Muscle of leg (tissue), 11 donors: Measurements from ENCODE around the gene SMAD6. TPM values are rescaled to one million over a fixed set of nuclear protein-coding genes. Genes with fewer than 3 reads are reported as not detected.
"Not testable (repeated sequence)": the region's sequence is repeated elsewhere in the genome, so short reads cannot be mapped to it uniquely, and the experiment has no call there.

Experiments used
- DNase-seq: peaks from one replicate; pipeline ENCODE4 v3.0.0; 2013
- H3K27ac ChIP-seq: one replicate; pipeline ENCODE4 v1.5.1; 2013; ENCODE audit warnings: mild to moderate bottlenecking, low read length, control low read depth
- H3K27me3 ChIP-seq: one replicate; pipeline ENCODE4 v1.6.1; 2013; ENCODE audit warnings: low read length; ENCODE audit not compliant: control insufficient read depth, insufficient read depth
- H3K36me3 ChIP-seq: one replicate; pipeline ENCODE4 v1.6.1; 2013; ENCODE audit warnings: low read length; ENCODE audit not compliant: control insufficient read depth, insufficient read depth
- H3K4me1 ChIP-seq: one replicate; pipeline ENCODE4 v1.6.1; 2013; ENCODE audit warnings: low read length; ENCODE audit not compliant: control insufficient read depth, insufficient read depth
- H3K4me3 ChIP-seq: one replicate; pipeline ENCODE4 v1.5.1; 2013; ENCODE audit warnings: low read length, control low read depth
- H3K9me3 ChIP-seq: replicated peaks from 2 replicates; pipeline ENCODE4 v1.6.1; 2013; ENCODE audit warnings: low read depth, low read length; ENCODE audit not compliant: control insufficient read depth
- WGBS: methylation state at CpG from one replicate; pipeline ENCODE4 v1.1.5; 2013; ENCODE audit warnings: missing lambda C conversion rate; ENCODE audit not compliant: insufficient coverage; 5-methylcytosine and 5-hydroxymethylcytosine counted together
- polyA plus RNA-seq, 8 donors: library from polyadenylated mRNA; unstranded; fragments of 120-200 nt; gene quantifications; one replicate each; pipeline versions ENCODE4 v1.2.1 to v1.2.3, GENCODE V29; 2013; ENCODE audit warnings: inconsistent platforms in 1 of 8, low replicate concordance in 1 of 8; ENCODE audit not compliant: insufficient read length in 8 of 8, insufficient read depth in 1 of 8
- total RNA-seq: library from RNA; stranded (reverse); fragments of 120-200 nt; gene quantifications from one replicate; pipeline ENCODE4 v1.2.4, GENCODE V29; 2013

The SMAD6 gene
- total and polyA plus RNA-seq, 9 donors = 2.3 to 8.3 (median 5.4) TPM

DNA sequence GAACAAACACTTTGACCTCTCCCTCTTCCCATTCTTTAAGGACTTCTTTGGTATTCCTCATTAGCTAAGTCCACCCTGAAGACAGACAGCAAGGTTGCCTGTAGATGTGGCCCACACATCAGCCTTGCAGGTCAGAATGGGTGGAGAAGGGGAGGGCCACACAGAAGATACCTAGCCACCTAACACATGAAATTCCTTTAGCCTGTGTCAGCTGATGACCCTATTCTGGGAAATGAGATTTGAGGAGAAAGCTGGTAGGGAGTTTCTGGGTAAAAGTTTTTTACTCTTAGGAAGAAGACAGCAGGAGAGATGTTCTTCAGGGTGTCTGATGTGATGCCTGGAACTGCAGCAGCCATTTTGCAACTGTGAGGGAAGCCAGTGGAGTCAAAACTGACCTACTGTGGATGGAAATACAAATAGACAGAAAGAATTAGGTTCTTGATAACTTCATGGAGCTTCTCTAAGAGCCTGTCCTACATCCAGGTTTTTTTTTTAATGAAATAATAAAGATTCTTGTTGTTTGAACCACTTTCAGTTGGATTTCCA, 17.8 kb upstream of the SMAD6 start:
- no peak for DNase-seq
- no peaks in the 10 kb centered on the region for H3K27me3 ChIP-seq
- H3K4me1 ChIP-seq = peaks cover 9% of the 10 kb centered on the region
- H3K4me3 ChIP-seq = no peak overlapping the region
- no peak overlapping the region for H3K27ac ChIP-seq
- H3K9me3 ChIP-seq = peaks cover 4% of the 10 kb centered on the region
- H3K36me3 ChIP-seq = no peaks in the 10 kb centered on the region

GRCh38 chr15:66685638-66686150, 16.3 kb upstream of the SMAD6 start:
- Histone ChIP-seq H3K4me3 (no peak overlapping the region), H3K4me1 (no peaks in the 10 kb centered on the region), H3K9me3 (peaks cover 4% of the 10 kb centered on the region), H3K36me3 (no peaks in the 10 kb centered on the region), H3K27me3 (no peaks in the 10 kb centered on the region), H3K27ac (no peak overlapping the region)
- WGBS = 88% methylated on average over 1 of the region's 5 CpGs
- DNase-seq = no peak

GRCh38 chr15:66690912-66691311, 11.1 kb upstream of the SMAD6 start:
- not testable (repeated sequence) for DNase-seq, H3K9me3 ChIP-seq, H3K27ac ChIP-seq, H3K4me1 ChIP-seq, H3K4me3 ChIP-seq, H3K27me3 ChIP-seq, H3K36me3 ChIP-seq
- WGBS = no CpG with 5 or more reads among the region's 7 CpGs

- Histone ChIP-seq H3K4me3 (no peak overlapping the region), H3K4me1 (no peaks in the 10 kb centered on the region), H3K27me3 (no peaks in the 10 kb centered on the region), H3K36me3 (no peaks in the 10 kb centered on the region), H3K27ac (no peak overlapping the region), H3K9me3 (no peaks in the 10 kb centered on the region)
- DNase-seq = no peak
Observed at GRCh38 chr15:66691727-66692126, 10.3 kb upstream of the SMAD6 start.

DNA sequence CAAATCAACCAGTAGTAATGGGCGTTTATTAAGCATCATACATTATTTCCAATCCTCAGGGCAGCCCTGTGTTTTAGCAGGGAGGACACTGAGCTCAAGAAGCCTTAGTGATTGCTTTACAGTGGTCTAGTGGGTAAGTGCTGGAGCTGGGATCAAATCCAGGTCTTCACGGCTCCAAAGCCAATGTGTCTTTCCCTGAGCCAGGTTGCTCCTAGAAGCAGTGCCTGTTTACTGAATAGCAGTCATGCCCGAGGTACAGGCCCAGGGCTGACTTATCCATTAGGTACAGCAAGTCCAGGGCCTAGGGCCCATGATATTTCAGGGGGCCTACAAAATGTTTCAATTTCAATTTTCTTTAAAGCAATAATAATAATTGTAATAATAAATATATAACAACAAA, 9.6 kb upstream of the SMAD6 start:
- 36% methylated on average over 1 of the region's 3 CpGs for WGBS
- Histone ChIP-seq H3K4me3 (no peak overlapping the region), H3K9me3 (no peaks in the 10 kb centered on the region), H3K27ac (peak overlapping the region; percentile 10), H3K4me1 (no peaks in the 10 kb centered on the region), H3K36me3 (no peaks in the 10 kb centered on the region), H3K27me3 (no peaks in the 10 kb centered on the region)
- peak; percentile 73 for DNase-seq

DNA sequence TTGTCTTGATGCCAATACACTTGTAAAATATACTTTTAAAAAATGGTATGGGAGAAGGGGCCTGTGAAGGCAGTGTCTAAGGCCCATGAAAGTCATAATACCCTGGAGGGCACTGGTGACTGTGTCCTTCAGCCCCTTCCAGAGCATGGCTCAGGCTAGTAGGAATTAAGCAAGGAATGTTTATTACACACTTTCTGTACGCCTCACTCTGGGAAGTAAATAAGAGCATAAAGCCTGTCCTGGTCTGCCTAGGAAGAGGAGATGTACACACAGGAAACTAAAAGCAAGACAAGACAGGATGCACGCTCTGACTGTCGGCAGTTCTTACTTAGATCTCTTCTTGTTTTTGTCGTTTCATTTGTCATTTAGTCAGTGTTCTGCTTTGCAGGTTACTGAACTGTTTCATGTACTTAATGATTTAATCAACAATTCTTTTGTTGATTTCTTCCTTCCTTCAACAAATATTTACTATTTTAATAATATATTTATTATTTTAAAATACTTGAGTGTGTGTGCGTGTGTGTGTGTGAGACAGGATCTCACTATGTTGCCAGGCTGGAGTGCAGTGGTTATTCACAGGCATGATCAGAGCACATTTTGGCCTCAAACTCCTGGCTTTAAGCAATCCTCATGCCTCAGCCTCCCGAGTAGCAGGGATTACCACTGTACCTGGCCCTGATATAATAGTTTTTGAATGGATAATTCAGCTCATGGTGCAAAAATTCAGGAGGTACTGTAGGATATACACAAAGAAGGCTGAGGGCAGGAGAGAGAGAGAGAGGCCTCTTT, 9.0 kb upstream of the SMAD6 start:
- Histone ChIP-seq H3K9me3 (no peaks in the 10 kb centered on the region), H3K4me1 (no peaks in the 10 kb centered on the region), H3K27me3 (no peaks in the 10 kb centered on the region), H3K36me3 (no peaks in the 10 kb centered on the region), H3K27ac (peak overlapping the region; percentile 10), H3K4me3 (no peak overlapping the region)
- no peak for DNase-seq
- 100% methylated on average over 1 of the region's 6 CpGs for WGBS

DNA sequence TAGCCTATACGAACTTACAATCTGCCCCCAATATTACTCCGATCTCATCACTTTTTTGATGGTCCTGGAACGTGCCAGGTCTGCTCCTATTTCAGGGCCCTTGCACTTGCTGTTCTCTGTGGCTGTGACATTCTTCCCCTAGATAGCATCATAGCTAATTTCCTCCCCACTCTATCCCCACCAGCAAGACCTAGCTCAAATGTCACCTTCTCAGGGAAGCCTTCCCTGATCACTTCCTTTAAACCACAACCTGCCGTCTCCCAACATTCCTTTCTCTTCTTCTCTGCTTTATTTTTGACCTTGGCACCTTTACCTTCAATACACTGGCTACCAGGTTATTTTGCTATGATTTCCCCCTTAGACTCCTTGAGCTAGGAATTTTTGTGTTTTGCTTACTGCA, 5.3 kb upstream of the SMAD6 start:
- Histone ChIP-seq H3K27ac (no peak overlapping the region), H3K4me3 (no peak overlapping the region), H3K27me3 (no peaks in the 10 kb centered on the region), H3K9me3 (no peaks in the 10 kb centered on the region), H3K4me1 (peaks cover 4% of the 10 kb centered on the region), H3K36me3 (no peaks in the 10 kb centered on the region)
- no peak for DNase-seq
- WGBS = 82% methylated on average over 4 of the region's 4 CpGs

DNA sequence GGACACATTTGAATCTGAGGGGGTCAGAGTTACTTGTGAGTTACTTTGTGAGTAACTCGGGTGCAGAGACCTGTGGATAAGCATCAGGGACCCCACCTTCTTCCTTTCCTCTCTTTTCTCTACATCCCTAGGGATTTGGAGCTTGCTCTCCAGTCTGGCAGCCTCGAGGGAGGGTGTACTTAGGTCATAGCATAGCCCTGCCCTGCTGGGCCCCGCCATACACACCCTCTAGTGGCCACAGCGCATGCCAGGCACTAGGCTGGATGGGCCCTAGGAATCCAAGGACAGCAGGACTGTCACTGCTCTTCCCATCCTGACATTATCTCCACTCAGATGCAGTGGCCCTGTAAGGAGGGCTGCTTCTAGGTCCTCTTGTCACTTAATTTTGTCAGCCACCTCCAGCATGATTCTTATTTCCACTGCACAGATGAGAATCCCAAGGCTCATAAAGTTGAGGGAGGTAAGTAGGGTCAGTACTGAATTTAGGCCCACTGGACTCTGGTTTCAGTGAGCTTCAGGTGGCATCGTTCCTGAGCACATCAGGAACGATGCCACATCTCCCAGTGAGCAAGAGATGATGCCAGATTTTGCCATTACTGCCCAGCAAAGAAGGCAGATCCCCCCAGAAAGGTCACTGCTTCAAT, 3.6 kb upstream of the SMAD6 start:
- WGBS = 81% methylated on average over 2 of the region's 6 CpGs
- Histone ChIP-seq H3K27ac (no peak overlapping the region), H3K9me3 (no peaks in the 10 kb centered on the region), H3K27me3 (no peaks in the 10 kb centered on the region), H3K4me3 (no peak overlapping the region), H3K36me3 (no peaks in the 10 kb centered on the region), H3K4me1 (peaks cover 8% of the 10 kb centered on the region)
- peak; percentile 45 for DNase-seq

DNA sequence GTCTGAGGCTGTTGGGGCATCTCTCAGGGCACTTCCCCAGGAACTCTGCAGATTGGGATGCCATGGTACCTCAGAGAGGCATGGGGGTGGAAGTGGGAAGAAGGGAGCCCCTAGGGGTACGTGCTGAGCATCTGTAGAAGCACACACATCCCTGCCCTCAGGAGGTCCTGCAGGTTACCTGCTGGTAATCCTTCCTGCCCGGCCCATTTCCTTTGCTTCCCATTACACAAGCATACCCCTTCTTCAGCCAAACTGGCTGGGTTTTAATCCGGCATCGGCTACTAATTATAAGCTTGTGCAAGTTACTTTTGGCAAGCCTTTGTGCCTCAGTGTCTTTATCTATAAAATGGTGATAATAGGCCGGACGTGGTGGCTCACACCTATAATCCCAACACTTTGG, 3.1 kb upstream of the SMAD6 start:
- H3K4me1 ChIP-seq = peaks cover 9% of the 10 kb centered on the region
- H3K27ac ChIP-seq = no peak overlapping the region
- WGBS = no CpG with 5 or more reads among the region's 6 CpGs
- H3K27me3 ChIP-seq = peaks cover under 1% of the 10 kb centered on the region
- no peaks in the 10 kb centered on the region for H3K36me3 ChIP-seq
- no peaks in the 10 kb centered on the region for H3K9me3 ChIP-seq
- no peak for DNase-seq
- H3K4me3 ChIP-seq = no peak overlapping the region

DNA sequence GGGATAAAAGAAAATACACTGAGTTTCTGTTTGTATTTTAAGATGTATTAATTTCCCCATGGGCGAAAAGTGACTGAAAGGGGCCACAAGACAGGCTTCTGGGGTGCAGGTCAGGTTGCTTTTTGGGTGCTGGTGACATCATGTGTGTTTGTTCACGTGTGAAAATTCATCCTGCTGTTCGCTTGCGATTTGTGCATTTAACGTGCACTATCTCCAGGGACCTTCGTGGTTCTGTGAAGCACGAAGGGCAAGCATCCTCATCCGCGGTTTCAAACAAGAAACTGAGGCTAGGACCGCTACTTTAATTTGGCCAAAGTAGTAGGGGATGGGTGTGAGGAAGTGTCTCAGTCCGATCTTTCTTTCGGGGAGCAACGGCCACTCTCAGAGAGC, 1.6 kb upstream of the SMAD6 start:
- DNase-seq = peak; percentile 32
- H3K9me3 ChIP-seq = no peaks in the 10 kb centered on the region
- H3K27me3 ChIP-seq = peaks cover 12% of the 10 kb centered on the region
- H3K27ac ChIP-seq = peak overlapping the region; percentile 67
- H3K36me3 ChIP-seq = no peaks in the 10 kb centered on the region
- WGBS = 4% methylated on average over 11 of the region's 13 CpGs
- H3K4me1 ChIP-seq = peaks cover 21% of the 10 kb centered on the region
- H3K4me3 ChIP-seq = peak overlapping the region; percentile 47
